Fibroblast of skin of back (primary cell): ENCODE data around the gene CEP57L1.
"Not testable (repeated sequence)": the region's sequence is repeated elsewhere in the genome, so short reads cannot be mapped to it uniquely, and the experiment has no call there.

Experiments
- DNase-seq: peaks from one replicate; pipeline ENCODE4 v3.0.0-alpha.2; 2013

Gene CEP57L1

DNA sequence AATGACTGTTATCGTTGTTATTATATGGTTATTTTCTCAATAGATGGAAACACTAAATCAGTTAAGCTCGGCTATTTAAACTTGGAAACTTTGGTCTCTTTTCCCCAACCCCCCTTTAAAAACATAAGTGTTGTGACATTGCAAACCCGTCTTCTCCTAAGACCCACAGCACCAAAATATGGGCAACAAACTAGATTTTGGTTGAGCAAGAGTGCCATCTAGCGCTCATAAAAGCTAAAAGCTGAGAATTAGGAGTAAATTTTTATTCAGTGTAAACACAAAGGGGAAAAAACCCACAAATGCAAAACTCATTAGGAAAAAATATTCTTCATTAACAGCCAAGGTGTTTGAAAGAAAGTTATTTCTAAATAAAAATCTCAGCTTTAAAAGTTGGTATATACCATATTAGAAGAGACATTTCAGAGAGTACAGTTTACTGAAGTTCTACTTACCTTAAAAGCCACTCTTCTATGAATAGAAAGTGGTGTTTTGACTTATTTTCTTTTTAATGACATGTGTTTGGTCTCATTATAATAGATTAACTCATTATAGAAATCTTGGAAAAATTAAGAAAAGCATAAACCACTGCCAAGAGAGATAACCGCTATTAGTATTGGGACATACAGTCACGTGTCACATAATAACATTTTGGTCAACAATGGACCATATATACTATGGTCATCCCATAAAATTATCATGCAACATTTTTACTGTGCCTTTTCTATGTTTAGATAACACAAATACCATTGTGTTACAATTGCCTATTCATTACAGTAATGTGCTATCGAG is 21.8 kb upstream of the CEP57L1 start:
- peak; percentile 68 for DNase-seq

DNA sequence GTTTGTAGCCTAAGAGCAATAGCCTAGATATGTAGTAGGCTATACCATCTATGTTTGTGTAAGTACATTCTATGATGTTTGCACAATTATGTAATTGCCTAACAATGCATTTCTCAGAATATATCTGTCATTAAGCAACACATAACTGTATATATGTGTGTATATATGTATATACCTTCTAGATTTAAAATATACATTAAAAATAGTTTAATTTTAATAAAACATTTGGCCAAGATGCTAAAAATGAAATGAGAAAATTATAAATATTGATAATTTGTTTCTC is 21.2 kb upstream of the CEP57L1 start:
- DNase-seq: no peak

DNA sequence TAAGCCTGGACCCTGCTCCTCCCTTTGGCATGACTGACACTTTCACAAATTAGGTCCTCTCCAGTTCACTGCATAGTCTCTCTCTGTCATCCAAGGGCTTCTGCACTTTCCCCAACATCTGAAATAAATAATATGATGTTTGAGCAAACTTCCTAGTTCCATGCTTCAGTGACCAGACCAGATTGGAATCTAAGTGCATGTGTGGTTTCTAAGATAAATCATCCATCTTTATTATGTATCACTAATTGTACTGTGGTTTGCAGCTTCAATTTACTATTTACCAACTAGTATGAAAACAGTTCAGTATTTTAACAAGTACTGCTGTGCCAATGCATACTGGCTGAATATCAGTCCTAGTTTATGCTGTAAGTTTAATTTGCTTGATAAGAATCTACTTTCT is 19.4 kb upstream of the CEP57L1 start:
- no peak for DNase-seq

DNA sequence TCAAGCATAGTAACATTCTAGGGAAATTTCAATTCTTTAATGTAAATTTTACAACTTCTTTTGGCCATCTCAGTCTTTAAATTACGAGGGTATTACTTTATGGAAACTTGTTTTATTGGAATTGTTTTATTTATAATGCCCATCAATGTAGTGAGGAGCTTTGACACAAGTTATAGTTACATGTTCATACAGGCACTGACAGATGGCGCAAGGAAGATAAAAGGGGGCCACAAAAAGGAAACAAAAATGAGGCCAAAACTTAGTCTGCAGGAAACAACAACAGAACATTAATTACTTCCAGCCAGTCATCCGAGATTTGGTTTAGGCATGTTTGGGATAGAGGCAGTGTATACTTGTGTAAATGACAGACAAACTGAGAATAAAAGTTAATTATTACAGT is 18.9 kb upstream of the CEP57L1 start:
- DNase-seq: no peak

DNA sequence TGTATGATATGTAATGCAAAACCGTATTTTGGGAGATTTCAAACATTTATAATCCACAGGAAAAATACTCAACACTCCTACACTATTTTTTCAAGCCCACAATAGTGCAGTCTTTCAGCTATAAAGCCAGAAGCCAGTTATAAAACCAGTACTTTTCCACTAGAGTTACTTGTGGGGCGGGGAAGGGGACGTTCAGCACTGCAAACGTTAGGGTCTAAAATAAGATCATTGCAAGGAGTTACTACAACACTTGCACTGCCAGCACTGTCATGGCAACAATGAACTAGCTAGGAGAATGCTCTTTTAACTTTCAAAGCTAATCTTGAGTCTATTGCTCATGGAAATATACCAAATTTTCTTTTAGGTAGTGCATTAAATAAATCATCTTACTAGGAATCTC is 15.3 kb upstream of the CEP57L1 start:
- DNase-seq: no peak

DNA sequence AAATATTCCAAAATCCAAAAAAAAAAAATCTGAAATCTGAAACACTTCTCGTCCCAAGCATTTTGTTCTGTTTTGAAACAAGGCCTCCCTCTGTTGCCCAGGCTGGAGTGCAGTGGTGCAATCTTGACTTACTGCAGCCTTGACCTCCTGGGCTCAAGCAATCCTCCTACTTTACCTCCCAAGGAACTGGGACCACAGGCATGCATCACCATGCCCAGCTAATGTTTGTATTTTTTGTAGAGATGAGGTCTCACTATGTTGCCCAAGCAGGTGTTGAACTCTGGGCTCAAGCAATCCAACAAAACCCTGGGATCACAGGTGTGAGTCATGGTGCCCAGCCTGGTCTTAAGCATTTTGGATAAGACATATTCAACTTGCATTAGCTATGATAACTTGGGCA is 14.3 kb upstream of the CEP57L1 start:
- no peak for DNase-seq

DNA sequence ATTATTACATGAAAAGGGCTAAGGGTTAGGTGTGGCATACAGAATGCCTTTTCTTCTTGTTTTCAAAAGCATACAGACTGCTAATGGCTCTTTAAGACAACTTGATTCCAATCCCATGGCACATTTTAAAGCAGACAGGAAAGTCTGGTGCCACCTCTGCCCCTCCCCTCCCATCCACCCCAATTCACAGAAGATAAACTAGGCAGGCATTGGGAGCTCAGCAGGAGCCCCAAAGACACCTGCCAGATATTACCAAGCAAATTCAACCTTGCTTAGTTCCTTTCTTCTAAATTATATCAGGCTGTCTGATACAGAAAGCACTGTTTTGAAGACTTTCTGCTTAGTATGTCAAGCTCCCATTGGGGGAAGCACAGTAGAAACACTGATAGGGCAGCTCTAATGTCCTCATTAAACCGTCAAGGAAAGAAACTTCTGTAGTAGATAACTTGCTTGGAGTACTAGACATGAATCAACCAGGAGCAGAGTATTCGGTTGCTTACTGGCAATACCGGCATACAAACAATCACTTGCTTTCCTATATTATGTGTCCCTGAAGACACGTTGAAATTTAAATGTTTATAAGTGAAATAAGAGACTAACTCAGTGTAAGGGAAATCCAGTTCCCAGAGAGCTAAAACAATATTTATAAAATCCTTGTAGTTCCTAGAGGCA is 13.7 kb upstream of the CEP57L1 start:
- no peak for DNase-seq

DNA sequence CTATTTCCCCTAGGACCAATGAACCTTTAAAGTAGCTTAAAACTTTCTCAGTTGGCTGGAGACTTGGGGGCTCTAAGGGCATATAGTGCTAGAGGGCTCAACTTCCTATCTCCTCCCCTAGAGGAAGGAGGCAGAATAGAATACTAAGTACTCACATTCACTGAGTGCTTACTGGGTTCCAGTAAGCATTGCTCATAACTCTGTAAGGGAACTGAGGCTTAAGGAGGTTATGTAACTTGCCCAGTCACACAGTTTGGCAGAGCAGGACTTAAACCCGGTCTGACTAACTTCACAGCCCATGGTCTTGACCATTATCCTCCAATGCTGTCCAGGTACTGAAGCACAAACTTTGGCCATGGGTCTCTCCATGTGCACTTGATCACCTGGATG is 13.1 kb upstream of the CEP57L1 start:
- DNase-seq: no peak

DNA sequence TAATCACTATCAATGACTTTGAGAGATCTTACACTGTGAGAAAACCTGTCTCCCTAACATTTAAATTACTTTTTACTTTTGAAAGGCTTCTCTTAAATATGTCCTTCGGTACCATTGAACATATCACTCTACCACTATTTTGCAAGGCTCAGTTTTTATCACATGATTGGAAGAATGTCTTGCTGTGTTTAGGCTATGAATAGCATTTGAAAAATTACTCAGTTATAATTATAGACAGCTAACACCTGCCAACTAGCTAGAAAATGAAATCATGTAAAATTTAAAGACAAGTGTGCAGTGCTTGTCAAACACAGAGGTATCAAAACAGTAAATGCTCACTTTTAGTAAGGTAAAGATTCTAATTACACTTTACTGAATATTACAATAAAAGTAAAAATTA is 11.7 kb upstream of the CEP57L1 start:
- DNase-seq: no peak

DNA sequence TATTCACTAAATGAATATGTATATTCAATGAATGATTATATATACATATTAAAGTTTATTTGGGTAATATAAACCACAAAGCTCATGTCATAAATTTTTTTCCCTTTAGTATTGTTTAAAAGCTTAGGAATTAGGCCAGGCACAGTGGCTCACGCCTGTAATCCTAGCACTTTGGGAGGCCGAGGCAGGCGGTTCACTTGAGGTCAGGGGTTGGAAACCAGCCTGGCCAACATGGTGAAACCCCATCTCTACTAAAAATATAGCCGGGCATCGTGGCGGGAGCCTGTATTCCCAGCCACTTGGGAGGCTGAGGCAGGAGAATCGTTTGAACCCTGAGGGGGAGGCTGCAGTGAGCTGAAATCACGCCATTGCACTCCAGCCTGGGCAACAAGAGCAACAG is 11.2 kb upstream of the CEP57L1 start:
- not testable (repeated sequence) for DNase-seq

DNA sequence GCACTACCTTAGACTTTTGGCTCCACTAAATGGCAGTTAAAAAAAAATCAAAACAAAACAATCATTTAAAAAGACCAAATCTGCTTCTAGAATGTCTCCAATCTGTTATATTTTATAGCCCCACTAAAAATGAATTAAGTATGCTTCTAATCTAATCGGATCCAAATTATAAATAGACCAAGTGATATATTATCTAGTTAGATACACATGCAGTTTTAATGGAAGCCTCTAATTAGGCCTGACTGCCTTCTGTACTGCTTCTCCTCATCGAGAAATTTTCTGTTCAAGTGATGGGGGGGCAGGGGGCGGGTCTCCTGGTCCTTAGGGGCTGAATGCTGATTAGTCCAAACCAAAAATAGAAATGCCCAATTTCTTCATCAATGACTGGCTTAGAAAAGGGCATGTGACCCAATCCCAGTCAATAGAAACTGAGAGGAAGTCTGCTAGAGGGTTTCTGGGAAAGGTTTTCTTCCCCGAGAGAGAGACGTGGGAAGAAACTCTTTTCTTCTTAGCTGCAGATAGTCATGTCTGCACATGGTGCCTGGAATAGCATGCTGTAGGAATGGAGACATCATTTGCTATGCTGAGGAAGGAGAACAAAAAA is 7.5 kb upstream of the CEP57L1 start:
- no peak for DNase-seq

DNA sequence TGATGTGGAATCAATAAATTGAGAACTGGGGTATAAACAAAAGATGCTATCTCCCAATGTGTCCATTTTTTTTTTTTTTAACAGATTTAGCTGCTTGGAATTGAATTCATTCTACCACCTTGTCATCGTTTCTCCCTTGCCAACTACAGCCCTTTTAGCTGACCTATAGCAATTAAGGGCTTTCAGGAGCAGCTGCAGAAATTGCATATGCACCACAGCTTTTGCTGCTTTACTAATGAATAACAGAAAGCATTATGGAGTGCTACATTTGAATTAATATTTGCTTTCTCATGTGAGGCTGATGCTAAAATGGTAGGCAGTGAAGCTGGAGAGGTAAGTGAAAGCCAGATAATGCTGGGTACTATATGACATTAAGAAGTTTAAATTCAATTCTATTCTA is 6.3 kb upstream of the CEP57L1 start:
- DNase-seq: no peak

DNA sequence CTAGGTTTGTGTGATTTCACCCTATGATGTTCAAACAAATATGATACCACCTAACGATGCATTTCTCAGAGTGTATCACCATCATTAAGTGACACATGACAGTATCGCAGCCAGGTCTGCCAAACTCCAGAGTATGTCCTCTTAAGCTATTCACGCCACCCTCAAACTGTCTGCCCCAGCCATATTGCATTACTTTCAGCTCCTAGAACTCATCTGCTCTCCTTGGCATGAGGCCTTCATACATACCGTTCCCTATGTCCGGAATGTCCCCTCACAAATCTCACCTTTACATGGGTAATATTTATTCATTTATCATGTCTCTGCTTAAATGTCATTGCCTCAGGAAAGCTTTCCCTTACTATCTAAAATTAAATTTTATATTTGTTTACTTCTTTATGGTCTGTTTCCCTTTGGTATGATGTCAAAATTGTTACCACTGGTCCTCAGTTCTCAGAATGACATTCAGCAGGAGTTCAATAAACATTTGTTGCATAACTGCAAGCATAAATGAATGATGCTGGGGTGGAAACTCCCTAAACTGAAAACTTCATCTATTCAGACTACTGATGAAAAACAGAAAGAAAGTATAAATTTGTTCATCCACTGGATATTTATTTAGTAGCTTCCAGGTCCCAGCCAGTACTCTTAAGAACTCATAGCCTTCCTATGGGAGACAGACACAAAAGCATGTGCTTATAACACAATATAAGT is 3.8 kb upstream of the CEP57L1 start:
- DNase-seq: no peak

DNA sequence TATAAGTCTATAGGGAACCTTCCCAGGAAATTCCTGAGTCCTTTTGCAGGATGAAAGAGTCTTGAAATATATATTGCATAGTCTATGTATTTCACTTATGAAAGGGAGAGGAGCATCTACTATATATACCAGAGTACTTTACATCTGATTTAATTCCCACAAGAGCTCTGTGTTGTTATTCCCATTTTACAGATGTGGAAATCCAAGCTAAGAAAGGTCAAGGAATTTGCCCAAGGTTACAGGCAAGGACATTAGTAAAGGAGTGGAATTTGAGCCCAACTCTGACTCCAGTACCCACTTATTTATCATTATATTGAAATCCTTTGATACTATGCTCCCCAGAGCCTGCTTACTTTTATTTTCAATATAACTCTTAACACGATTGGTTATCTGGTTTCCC is 3.2 kb upstream of the CEP57L1 start:
- no peak for DNase-seq

DNA sequence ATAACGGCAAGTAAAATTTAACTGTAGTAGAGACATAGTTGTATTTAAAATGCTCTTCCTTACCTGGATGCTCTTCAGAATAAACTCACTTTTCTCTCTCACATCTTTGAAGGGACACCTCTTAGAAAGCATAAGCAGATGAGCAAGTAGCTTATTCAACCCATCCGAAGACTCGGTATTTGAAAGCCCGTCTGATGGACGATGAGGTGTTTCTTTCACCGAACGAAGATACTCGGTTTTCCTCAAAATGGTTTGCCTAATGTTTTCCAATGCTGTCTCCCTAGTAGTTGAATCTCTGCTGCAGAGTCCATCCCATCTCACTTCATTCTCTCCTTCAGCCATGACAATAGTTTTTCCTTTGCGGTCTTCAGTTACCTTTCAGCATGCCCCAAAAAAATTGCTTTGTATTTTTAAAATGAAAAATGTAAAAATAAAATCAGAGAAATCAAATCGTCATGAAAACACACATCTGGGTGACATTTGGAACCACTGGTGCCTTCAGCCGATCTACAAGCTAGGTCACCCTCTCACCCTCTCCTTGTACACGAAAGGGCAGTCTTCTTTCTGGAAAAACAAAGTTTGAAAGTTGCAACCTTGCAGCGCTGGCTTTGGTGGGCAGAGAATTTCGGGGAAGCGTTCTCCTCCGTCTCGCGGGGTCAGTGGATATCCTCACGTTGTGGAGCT is 1.4 kb upstream of the CEP57L1 start:
- DNase-seq: no peak

DNA sequence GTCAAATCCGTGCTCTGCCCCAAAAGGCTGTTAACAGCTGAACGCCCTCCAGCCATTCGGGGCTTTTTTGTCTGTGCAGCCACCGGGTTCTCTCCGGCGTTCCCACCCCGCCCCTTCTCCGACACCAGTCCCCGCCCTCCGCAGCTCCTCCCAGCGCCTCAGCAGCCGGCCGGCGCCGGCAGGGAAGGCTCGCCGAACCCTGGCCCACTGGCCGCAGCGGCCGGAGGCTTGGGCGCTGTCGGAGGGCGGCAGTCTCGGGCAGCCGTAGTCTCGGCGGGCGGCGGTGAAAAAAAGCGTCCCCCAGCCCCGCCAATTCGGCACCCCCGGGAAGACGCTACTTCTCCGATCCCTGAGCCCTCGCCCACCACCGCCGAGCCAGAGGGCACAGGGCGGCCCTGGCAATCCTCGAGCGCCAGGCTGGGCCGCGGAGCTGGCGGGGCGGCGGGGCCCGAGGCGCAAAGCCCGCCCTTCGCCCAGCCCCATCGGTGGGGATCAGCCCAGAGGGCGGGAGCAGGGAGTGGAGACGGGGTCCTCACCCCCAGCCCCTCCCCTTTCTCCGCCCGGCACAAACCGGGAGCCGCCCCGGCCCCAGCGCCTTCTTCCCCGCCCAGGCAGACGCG is 781 bp upstream of the CEP57L1 start, which contains the start of gene SESN1:
SESN1 (minus strand) TSS at position 431 of the 620 bp plus-strand sequence. CDS start 773 bp downstream, outside the sequence.
- peak; percentile 98 for DNase-seq

DNA sequence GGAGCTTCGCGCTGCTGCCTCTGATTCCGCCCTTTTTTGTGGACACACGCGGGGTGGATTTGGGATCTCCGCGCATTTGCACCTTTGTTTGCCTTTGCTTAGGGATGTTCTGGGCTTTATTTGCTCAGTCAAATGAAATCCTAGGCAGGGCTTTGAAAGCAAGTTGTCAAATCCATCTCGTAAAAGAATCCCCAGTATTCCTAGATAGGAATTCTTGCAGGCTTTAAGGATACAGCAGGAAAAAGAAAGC is 453 bp downstream of the CEP57L1 start:
- DNase-seq: no peak

DNA sequence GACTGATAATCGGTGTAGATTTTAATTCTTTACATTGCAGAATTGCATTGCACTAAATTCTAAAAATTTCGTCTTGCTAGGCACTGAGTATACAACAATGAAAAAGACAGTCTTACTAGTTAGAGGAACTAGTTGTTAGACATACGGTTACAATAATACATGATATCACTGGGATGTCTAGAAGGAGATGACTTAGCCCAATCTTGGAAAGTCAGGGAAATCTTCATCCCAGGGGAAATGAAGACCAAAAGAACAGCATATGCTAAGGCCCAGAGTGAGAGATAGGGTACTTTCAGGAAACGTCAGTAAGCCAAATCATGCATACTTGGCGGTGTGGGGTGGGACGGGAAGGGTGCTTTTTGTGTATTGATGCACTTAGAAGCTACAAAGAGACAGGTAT is 901 bp downstream of the CEP57L1 start:
- DNase-seq: peak; percentile 51

DNA sequence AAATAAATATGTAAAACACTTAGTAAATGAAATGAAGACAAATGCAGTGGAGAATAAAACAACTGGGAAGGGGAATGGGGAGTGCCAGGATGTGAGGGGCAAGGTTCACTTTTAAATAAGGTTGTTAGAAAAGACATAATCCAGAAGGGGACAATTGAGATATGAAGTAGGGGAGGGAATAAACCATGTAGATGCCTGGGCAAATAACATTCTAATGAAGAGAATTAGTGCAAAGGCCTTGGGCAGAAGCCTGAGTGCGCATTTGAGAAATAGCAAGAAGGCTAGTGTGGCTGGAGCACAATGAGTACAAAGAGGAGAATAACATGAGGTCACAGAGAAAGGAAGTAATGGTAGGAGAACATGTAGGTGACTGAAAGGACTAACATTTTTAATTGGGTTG is 2.4 kb downstream of the CEP57L1 start:
- DNase-seq: no peak

DNA sequence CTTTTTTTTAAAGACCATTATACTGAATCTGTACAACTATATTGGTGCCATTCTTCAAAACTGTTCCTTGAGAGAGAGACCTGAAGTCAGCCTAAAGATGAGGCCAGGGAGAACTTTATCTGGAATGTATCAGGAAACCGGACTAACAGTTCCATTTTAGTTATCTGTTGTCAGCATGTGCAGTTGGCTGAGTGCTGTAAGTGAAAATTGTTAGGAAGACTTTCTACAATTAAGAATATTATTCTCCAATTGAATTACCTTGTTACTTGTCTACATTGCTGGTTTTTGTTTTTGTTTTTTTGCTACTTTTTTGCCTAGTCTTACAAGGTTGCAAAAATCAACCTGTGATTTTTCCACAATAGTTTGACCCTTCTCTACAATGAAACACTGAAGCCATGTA is 7.5 kb downstream of the CEP57L1 start:
- DNase-seq: no peak

DNA sequence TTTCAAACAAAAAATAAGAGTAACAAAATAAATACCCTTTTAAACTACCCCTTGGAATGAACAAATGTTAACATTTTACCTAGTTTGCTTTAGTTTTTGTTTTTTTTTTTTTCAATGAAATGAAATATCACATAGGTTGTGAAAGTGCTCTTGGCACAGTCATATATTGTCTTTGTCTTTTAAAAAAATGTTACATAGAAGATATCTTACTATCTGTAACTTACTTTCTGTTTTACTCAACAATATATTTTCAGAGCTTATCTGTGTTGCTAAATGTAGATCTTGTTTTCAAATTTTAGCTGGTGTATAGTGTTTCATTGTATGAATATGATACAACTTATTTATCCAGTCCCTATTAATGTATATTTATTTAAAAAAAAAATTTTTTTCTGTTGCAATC is 8.6 kb downstream of the CEP57L1 start:
- no peak for DNase-seq

DNA sequence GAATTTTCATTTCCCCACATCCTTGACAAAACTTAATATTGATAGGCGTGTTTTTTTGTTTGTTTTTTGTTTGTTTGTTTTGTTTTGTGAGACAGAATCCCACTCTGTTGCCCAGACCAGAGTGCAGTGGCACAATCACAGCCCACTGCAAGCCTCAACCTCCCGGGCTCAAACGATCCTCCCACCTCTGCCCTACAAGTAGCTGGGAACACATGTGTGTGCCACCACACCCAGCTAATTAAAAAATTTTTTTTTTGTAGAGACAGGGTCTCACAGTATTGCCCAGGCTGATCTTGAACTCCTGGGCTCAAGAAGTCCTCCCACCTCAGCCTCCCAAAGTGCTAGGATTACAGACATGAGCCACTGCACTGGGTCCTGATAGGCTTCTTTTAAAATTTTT is 9.2 kb downstream of the CEP57L1 start:
- DNase-seq: no peak

DNA sequence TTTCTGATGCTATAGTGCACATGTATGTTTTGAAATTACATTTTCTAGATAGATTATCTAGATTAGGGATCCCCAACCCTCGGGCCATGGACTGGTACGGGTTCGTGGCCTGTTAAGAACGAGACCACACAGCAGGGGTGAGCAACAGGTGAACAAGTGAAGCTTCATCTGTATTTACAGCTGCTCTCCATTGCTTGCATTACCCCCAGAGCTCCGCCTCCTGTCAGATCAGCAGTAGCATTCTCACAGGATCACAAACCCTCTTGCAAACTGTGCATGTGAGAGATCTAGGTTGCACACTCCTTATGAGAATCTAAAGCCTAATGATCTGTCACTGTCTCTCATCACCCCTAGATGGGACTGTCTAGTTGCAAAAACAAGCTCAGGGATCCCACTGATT is 10.4 kb downstream of the CEP57L1 start:
- no peak for DNase-seq
